ENCODE measurements around the gene LNX1. TPM values are rescaled to one million over a fixed set of nuclear protein-coding genes. Genes with fewer than 3 reads are reported as not detected.

Gene LNX1
- total and polyA plus RNA-seq, 9 of the 15 experiments (the other 6 are each of a cell fraction or from before 2014, with no cell fraction given): 0.40 to 3.6 (median 2.2) TPM

GRCh38 chr4:53537606-53538005, 53.7 kb downstream of the LNX1 start:
- BruUV-seq (replicated peaks): no TSS peak
- Histone ChIP-seq H3K9ac (ENCODE audit: insufficient read depth in 1 of 2, low read depth in 2 of 2, low read length in 2 of 2) (no peak overlapping the region), H3K9me3 (replicated peaks; ENCODE audit: control insufficient read depth, insufficient read depth, low read depth, low read length) (no peaks in the 10 kb centered on the region), H2AFZ (ENCODE audit: low read depth, low read length) (no peak overlapping the region), H3K27me3 (ENCODE audit: control insufficient read depth in 2 of 2, insufficient read depth in 2 of 2, low read length in 2 of 2) (peaks cover 5 to 23% of the 10 kb centered on the region in 2 experiments; a peak in 2 of 5 replicates), H3K79me2 (ENCODE audit: control insufficient read depth, insufficient read depth, low read length) (no peaks in the 10 kb centered on the region), H3K4me3 (no peak overlapping the region), H3K4me1 (replicated peaks in 1 of 2; ENCODE audit: control insufficient read depth in 2 of 2, insufficient read depth in 2 of 2, low read length in 2 of 2) (no peaks in the 10 kb centered on the region), H3K4me2 (ENCODE audit: insufficient read depth, low read length) (no peak overlapping the region), H3K36me3 (ENCODE audit: control insufficient read depth, insufficient read depth, low read length) (no peaks in the 10 kb centered on the region), H3K27ac (ENCODE audit: extremely low read depth, low read depth, low read length) (no peak overlapping the region), H4K20me1 (replicated peaks; ENCODE audit: control insufficient read depth, insufficient read depth, low read length) (no peaks in the 10 kb centered on the region; the same call in 1 of the 2 replicates), H3K9me1 (ENCODE audit: control insufficient read depth, insufficient read depth, low read length) (no peaks in the 10 kb centered on the region)
- ChIA-PET POLR2A (no interaction called here), CTCF (ENCODE audit: low intra/inter-chr PET ratio) (no interaction called here)
- 3% methylated on average over 3 of the region's 3 CpGs for WGBS (ENCODE audit: insufficient coverage, low coverage, missing lambda C conversion rate)
- FAIRE-seq (no peak), ATAC-seq (no peak), DNase-seq (ENCODE audit: extremely low read depth in 1 of 4, low spot score in 3 of 4) (no peak)
- intact Hi-C loops (cut with micrococcal nuclease) (no loop called here), in situ Hi-C loops (cut with MboI) (no loop called here)
- TF ChIP-seq NFE2 (IDR thresholded peaks at IDR 0.05; ENCODE audit: low read depth) (no peak), TAF7 (tag; IDR thresholded peaks at IDR 0.05) (no peak), JUN (IDR thresholded peaks at IDR 0.05; ENCODE audit: borderline replicate concordance, low read depth, low read length) (no peak), JUN (CRISPR knock-in tag; IDR thresholded peaks at IDR 0.05; ENCODE audit: borderline replicate concordance) (no peak), SMARCC2 (IDR thresholded peaks at IDR 0.05; ENCODE audit: low read depth) (no peak), ADNP (tag; IDR thresholded peaks at IDR 0.05) (no peak), MEF2A (IDR thresholded peaks at IDR 0.05; ENCODE audit: control insufficient read depth, low read depth, low read length) (no peak), ZC3H11A (IDR thresholded peaks at IDR 0.05; ENCODE audit: low read depth, low read length) (no peak), OTX1 (CRISPR knock-in tag; IDR thresholded peaks at IDR 0.05) (no peak), JUNB (CRISPR knock-in tag; conservative IDR thresholded peaks at IDR 0.05) (no peak), LEF1 (IDR thresholded peaks at IDR 0.05) (no peak), PATZ1 (CRISPR knock-in tag; IDR thresholded peaks at IDR 0.05; ENCODE audit: borderline replicate concordance) (no peak), ZZZ3 (IDR thresholded peaks at IDR 0.05) (no peak), BCOR (IDR thresholded peaks at IDR 0.05) (no peak), PRMT5 (CRISPR knock-in tag; IDR thresholded peaks at IDR 0.05) (no peak), ELF1 (tag; IDR thresholded peaks at IDR 0.05) (no peak)
- TF ChIP-seq, protein P1, sequence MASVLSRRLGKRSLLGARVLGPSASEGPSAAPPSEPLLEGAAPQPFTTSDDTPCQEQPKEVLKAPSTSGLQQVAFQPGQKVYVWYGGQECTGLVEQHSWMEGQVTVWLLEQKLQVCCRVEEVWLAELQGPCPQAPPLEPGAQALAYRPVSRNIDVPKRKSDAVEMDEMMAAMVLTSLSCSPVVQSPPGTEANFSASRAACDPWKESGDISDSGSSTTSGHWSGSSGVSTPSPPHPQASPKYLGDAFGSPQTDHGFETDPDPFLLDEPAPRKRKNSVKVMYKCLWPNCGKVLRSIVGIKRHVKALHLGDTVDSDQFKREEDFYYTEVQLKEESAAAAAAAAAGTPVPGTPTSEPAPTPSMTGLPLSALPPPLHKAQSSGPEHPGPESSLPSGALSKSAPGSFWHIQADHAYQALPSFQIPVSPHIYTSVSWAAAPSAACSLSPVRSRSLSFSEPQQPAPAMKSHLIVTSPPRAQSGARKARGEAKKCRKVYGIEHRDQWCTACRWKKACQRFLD (CRISPR knock-in tag; IDR thresholded peaks at IDR 0.05): no peak
- TF ChIP-seq, protein P2, sequence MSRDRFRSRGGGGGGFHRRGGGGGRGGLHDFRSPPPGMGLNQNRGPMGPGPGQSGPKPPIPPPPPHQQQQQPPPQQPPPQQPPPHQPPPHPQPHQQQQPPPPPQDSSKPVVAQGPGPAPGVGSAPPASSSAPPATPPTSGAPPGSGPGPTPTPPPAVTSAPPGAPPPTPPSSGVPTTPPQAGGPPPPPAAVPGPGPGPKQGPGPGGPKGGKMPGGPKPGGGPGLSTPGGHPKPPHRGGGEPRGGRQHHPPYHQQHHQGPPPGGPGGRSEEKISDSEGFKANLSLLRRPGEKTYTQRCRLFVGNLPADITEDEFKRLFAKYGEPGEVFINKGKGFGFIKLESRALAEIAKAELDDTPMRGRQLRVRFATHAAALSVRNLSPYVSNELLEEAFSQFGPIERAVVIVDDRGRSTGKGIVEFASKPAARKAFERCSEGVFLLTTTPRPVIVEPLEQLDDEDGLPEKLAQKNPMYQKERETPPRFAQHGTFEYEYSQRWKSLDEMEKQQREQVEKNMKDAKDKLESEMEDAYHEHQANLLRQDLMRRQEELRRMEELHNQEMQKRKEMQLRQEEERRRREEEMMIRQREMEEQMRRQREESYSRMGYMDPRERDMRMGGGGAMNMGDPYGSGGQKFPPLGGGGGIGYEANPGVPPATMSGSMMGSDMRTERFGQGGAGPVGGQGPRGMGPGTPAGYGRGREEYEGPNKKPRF (IDR thresholded peaks at IDR 0.05; ENCODE audit: low read depth, low read length): no peak
